Transverse colon (tissue), 4 donors: ENCODE measurements around the gene TMEM44. TPM values are rescaled to one million over a fixed set of nuclear protein-coding genes. Genes with fewer than 3 reads are reported as not detected.

ENCODE experiments used
- DNase-seq: peaks from one replicate; pipeline ENCODE4 v3.0.0-alpha.2; 2019
- H3K27ac ChIP-seq, 4 donors: fragments of 200-600 bp; sonication (generic); 2 replicates each; pipeline ENCODE4 v1.5.1; 2016 to 2018; ENCODE audit warnings: inconsistent platforms in 4 of 4
- H3K27me3 ChIP-seq: fragments of 200-600 bp; sonication (generic); 2 replicates; pipeline ENCODE4 v1.5.1; 2017; ENCODE audit warnings: inconsistent platforms
- H3K36me3 ChIP-seq, 4 donors: fragments of 200-600 bp; sonication (generic); 2 replicates each; pipeline ENCODE4 v1.5.1; 2017 to 2019; ENCODE audit warnings: inconsistent platforms in 4 of 4
- H3K4me1 ChIP-seq, 4 donors: fragments of 200-600 bp; sonication (generic); 2 replicates each; pipeline ENCODE4 v1.5.1; 2017 to 2020; ENCODE audit warnings: inconsistent platforms in 4 of 4
- H3K4me3 ChIP-seq, 4 donors: fragments of 200-600 bp; sonication (generic); 1 replicate in 1 of 4; 2 replicates in 3 of 4; pipeline versions ENCODE4 v1.5.1 to v1.6.1; 2017 to 2019; ENCODE audit warnings: inconsistent platforms in 4 of 4
- H3K9me3 ChIP-seq, 2 donors: fragments of 200-600 bp; sonication (generic); 2 replicates each; pipeline ENCODE4 v1.5.1; 2017 to 2019; ENCODE audit warnings: inconsistent platforms in 2 of 2
- CTCF ChIP-seq, 5 experiments: fragments of 200-600 bp in 3 of 5; fragments of 450-650 bp in 2 of 5; sonication (generic) in 3 of 5; IDR thresholded peaks; 1 replicate in 2 of 5; 2 replicates in 3 of 5; pipeline ENCODE4 v1.5.1; 2016 to 2017; ENCODE audit warnings: antibody characterized with exemption in 5 of 5, inconsistent platforms in 3 of 5, mild to moderate bottlenecking in 2 of 5, moderate library complexity in 1 of 5
- EP300 ChIP-seq: sonication (generic); formaldehyde crosslinking; IDR thresholded peaks from one replicate; pipeline ENCODE4 v1.6.1; 2017; ENCODE audit warnings: antibody characterized with exemption, low read depth
- POLR2A ChIP-seq: fragments of 450-650 bp; IDR thresholded peaks from one replicate; pipeline ENCODE4 v1.6.1; 2016; ENCODE audit warnings: antibody characterized with exemption, mild to moderate bottlenecking, moderate library complexity
- POLR2AphosphoS5 ChIP-seq, 3 donors: sonication (generic); formaldehyde crosslinking; IDR thresholded peaks; one replicate each; pipeline ENCODE4 v1.6.1; 2016; ENCODE audit warnings: antibody characterized with exemption in 3 of 3
- WGBS, 2 donors: methylation state at CpG; one replicate each; pipeline ENCODE4 v1.1.5; 2018; ENCODE audit warnings: low coverage in 1 of 2; 5-methylcytosine and 5-hydroxymethylcytosine counted together
- in situ Hi-C, 4 donors: fragments of 200-750 bp; cut with MboI; loops; one replicate each; pipeline versions ENCODE4 v1.15.0 to v1.15.1; 2017; ENCODE audit warnings: low sequenced_read_pairs in 3 of 4, low pct_ligation_motif_present in 1 of 4, low pct_unique_long_range_greater_than_20kb in 1 of 4
- intact Hi-C: fragments of 100-400 bp; cut with DNase I; formaldehyde crosslinking; loops from one replicate; pipeline ENCODE4 v1.15.1; 2023; ENCODE audit warnings: low total_unique reads
- total RNA-seq, 4 donors: library from RNA; depleted of rRNA; stranded (reverse); fragments of >200 nt; gene quantifications; one replicate each; pipeline ENCODE4 v1.1.0, GENCODE V29; 2016

TMEM44 gene
- total RNA-seq, 4 donors from 2014 or later, result 52.0 to 101 (median 58.8) TPM

GRCh38 chr3:194572143-194572789, 61.0 kb downstream of the TMEM44 start:
- H3K4me3 ChIP-seq, result no peak overlapping the region
- in situ Hi-C loops, result loop anchor here in 2 of 4 donors (5.0 to 10.0 kb wide), 2 partner anchors 90 to 97 kb away; no protein-coding TSS in a partner anchor
- H3K36me3 ChIP-seq, result no peaks in the 10 kb centered on the region
- TF ChIP-seq CTCF (IDR thresholded peaks at IDR 0.05), result no peak
- peak in 1 of 3 donors; percentile 16 for TF ChIP-seq POLR2AphosphoS5 (IDR thresholded peaks at IDR 0.05)
- no peaks in the 10 kb centered on the region for H3K27me3 ChIP-seq
- 49 to 80% methylated on average over 6 to 18 of the region's 18 CpGs for WGBS, 2 donors
- peak overlapping the region in 1 of 4 donors; percentile 17 for H3K27ac ChIP-seq
- intact Hi-C loops, result no loop called here
- H3K4me1 ChIP-seq, result no peaks in the 10 kb centered on the region
- H3K9me3 ChIP-seq, result no peaks in the 10 kb centered on the region
- peak; percentile 25 for DNase-seq

GRCh38 chr3:194571491-194572142, 61.6 kb downstream of the TMEM44 start:
- Histone ChIP-seq H3K4me1 (no peaks in the 10 kb centered on the region), H3K27ac (peak overlapping the region in 1 of 4 donors; percentile 17), H3K4me3 (no peak overlapping the region), H3K27me3 (no peaks in the 10 kb centered on the region), H3K9me3 (no peaks in the 10 kb centered on the region), H3K36me3 (no peaks in the 10 kb centered on the region)
- TF ChIP-seq EP300, result no peak
- TF ChIP-seq POLR2A, result no peak
- TF ChIP-seq POLR2AphosphoS5 (IDR thresholded peaks at IDR 0.05), result no peak
- TF ChIP-seq CTCF (IDR thresholded peaks at IDR 0.05), result no peak
- intact Hi-C loops, result no loop called here
- no peak for DNase-seq
- WGBS, 2 donors, result 79 to 92% methylated on average over 6 to 16 of the region's 16 CpGs
- in situ Hi-C loops, result loop anchor here in 2 of 4 donors (5.0 to 10.0 kb wide), 2 partner anchors 89 to 97 kb away; no protein-coding TSS in a partner anchor

GRCh38 chr3:194570898-194571297, 62.3 kb downstream of the TMEM44 start:
- Histone ChIP-seq H3K4me3 (no peak overlapping the region), H3K36me3 (no peaks in the 10 kb centered on the region), H3K4me1 (no peaks in the 10 kb centered on the region), H3K27ac (no peak overlapping the region), H3K9me3 (no peaks in the 10 kb centered on the region), H3K27me3 (no peaks in the 10 kb centered on the region)
- no peak for TF ChIP-seq CTCF (IDR thresholded peaks at IDR 0.05)
- TF ChIP-seq POLR2AphosphoS5 (IDR thresholded peaks at IDR 0.05), result no peak
- no peak for TF ChIP-seq POLR2A
- no peak for TF ChIP-seq EP300
- in situ Hi-C loops, result loop anchor here in 2 of 4 donors (5.0 to 10.0 kb wide), 2 partner anchors 89 to 96 kb away; no protein-coding TSS in a partner anchor
- 84 to 95% methylated on average over 3 to 8 of the region's 8 CpGs for WGBS, 2 donors
- intact Hi-C loops, result no loop called here
- no peak for DNase-seq

- Histone ChIP-seq H3K36me3 (no peaks in the 10 kb centered on the region), H3K9me3 (no peaks in the 10 kb centered on the region), H3K4me3 (no peak overlapping the region), H3K27ac (no peak overlapping the region), H3K27me3 (no peaks in the 10 kb centered on the region), H3K4me1 (no peaks in the 10 kb centered on the region)
- WGBS, 2 donors, result 82% methylated on average over 13 of the region's 13 CpGs; no CpG with 5 or more reads in 1 of the 2 donors
- intact Hi-C loops (no loop called here), in situ Hi-C loops (loop anchor here in 2 of 4 donors (5.0 to 10.0 kb wide), 2 partner anchors 88 to 95 kb away; no protein-coding TSS in a partner anchor)
- TF ChIP-seq POLR2A, result no peak
- no peak for TF ChIP-seq POLR2AphosphoS5 (IDR thresholded peaks at IDR 0.05)
- no peak for TF ChIP-seq EP300
- TF ChIP-seq CTCF (IDR thresholded peaks at IDR 0.05), result no peak
- no peak for DNase-seq
Observed at GRCh38 chr3:194570235-194570634, 63.0 kb downstream of the TMEM44 start.
